Naive thymus-derived CD8-positive, alpha-beta T cell (primary cell): ENCODE data around the gene IGFBP7. TPM values are rescaled to one million over a fixed set of nuclear protein-coding genes. Genes with fewer than 3 reads are reported as not detected.
A peak's percentile ranks its signal among the peaks of the same experiment; 100 is the strongest.
"Not testable (repeated sequence)": the region's sequence is repeated elsewhere in the genome, so short reads cannot be mapped to it uniquely, and the experiment has no call there.

Source experiments
- ATAC-seq, 2 donors: fragments of 150-1000 bp; cut with Tn5 transposase in 1 of 2; sonication (Bioruptor Pico), chemical (Tn5 transposase) in 1 of 2; 1 replicate in 1 of 2; 2 replicates in 1 of 2; pipeline ENCODE4 v1.10.0; 2021; ENCODE audit warnings: mild to moderate bottlenecking in 2 of 2, moderate library complexity in 2 of 2
- POLR2A ChIA-PET: fragments of 350-600 bp; sonication (Branson Sonifier 250); formaldehyde crosslinking; loops from one replicate; lab custom pipeline; 2021; ENCODE audit warnings: antibody characterized with exemption; lab: Charles Lee
- DNase-seq, 10 donors: peaks; one replicate each; pipeline versions ENCODE4 v3.0.0 to v3.0.0-alpha.2; 2020 to 2022
- H3K27ac Mint-ChIP-seq, 10 donors: one replicate each; pipeline ENCODE4 v1.8.0; 2020 to 2022; ENCODE audit warnings: mild to moderate bottlenecking in 10 of 10, mixed read lengths in 10 of 10, moderate library complexity in 4 of 10, inconsistent platforms in 1 of 10
- H3K27me3 Mint-ChIP-seq, 5 donors: one replicate each; pipeline ENCODE4 v1.8.0; 2021 to 2022; ENCODE audit warnings: mixed read lengths in 5 of 5
- H3K36me3 Mint-ChIP-seq, 3 donors: one replicate each; pipeline ENCODE4 v1.8.0; 2020 to 2022; ENCODE audit warnings: mixed read lengths in 3 of 3, mild to moderate bottlenecking in 2 of 3, inconsistent platforms in 1 of 3
- H3K4me1 Mint-ChIP-seq, 4 donors: one replicate each; pipeline ENCODE4 v1.8.0; 2021 to 2022; ENCODE audit warnings: mixed read lengths in 4 of 4
- H3K4me3 Mint-ChIP-seq, 10 donors: one replicate each; pipeline ENCODE4 v1.8.0; 2020 to 2022; ENCODE audit warnings: mild to moderate bottlenecking in 10 of 10, mixed read lengths in 10 of 10, moderate library complexity in 6 of 10, inconsistent platforms in 1 of 10
- H3K9me3 Mint-ChIP-seq, 9 donors: one replicate each; pipeline ENCODE4 v1.8.0; 2020 to 2022; ENCODE audit warnings: mixed read lengths in 9 of 9, mild to moderate bottlenecking in 3 of 9, inconsistent platforms in 1 of 9, moderate library complexity in 1 of 9
- polyA plus RNA-seq, 3 donors: library from polyadenylated mRNA; unstranded; fragments of 300-500 nt; fragmentation: Illumina TruSeq; gene quantifications; one replicate each; pipeline ENCODE4 v1.2.3, GENCODE V29; 2021
- total RNA-seq, 8 experiments: library from RNA in 2 of 8; stranded (reverse) in 2 of 8; gene quantifications; one replicate each; pipeline ENCODE4 v1.2.3 and lab custom pipeline; 2021 to 2026

Gene IGFBP7
- total and polyA plus RNA-seq, 5 experiments from 2014 or later = not detected

DNA sequence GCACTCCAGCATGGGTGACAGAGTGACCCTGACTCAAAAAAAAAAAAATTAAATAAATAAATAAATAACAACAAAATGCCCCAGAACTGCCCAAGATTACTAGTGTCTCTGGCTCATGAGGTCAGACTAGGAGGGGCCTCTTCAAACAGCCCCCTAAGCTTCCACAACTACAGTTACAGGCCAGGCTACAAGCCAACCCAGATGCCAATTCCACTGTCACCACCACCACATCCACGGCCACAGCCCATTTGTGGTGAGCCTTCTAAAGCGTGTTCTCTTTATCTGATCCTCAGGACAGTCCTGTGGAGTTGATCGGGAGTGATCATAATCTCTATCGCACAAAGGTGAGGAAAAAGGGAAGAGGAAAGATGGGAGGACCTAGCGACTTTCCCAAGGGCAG, 36.6 kb downstream of the IGFBP7 start:
- POLR2A ChIA-PET = no interaction called here
- H3K36me3 Mint-ChIP-seq = no peaks in the 10 kb centered on the region
- peaks cover 1 to 9% (median 6%) of the 10 kb centered on the region in 5 donors for H3K27me3 Mint-ChIP-seq
- DNase-seq (no peak), ATAC-seq (no peak)
- H3K4me1 Mint-ChIP-seq = peaks cover 0 to 5% (median 0%) of the 10 kb centered on the region in 4 donors
- no peaks in the 10 kb centered on the region for H3K9me3 Mint-ChIP-seq
- H3K27ac Mint-ChIP-seq = no peak overlapping the region
- no peak overlapping the region for H3K4me3 Mint-ChIP-seq

- no peaks in the 10 kb centered on the region for H3K9me3 Mint-ChIP-seq
- POLR2A ChIA-PET = no interaction called here
These were observed 38.9 kb downstream of the IGFBP7 start for GRCh38 chr4:57071326-57071725.

GRCh38 chr4:57070461-57070860, 39.7 kb downstream of the IGFBP7 start:
- ATAC-seq = no peak
- no peak overlapping the region for H3K27ac Mint-ChIP-seq
- POLR2A ChIA-PET = no interaction called here

More at GRCh38 chr4:57071326-57071725, 38.9 kb downstream of the IGFBP7 start:
- DNase-seq = no peak
- no peak overlapping the region for H3K4me3 Mint-ChIP-seq
- peaks cover 0 to 8% (median 5%) of the 10 kb centered on the region in 5 donors for H3K27me3 Mint-ChIP-seq
- H3K4me1 Mint-ChIP-seq = peaks cover 0 to 2% (median 0%) of the 10 kb centered on the region in 4 donors
- no peak for ATAC-seq
- H3K27ac Mint-ChIP-seq = no peak overlapping the region
- no peaks in the 10 kb centered on the region for H3K36me3 Mint-ChIP-seq

DNA sequence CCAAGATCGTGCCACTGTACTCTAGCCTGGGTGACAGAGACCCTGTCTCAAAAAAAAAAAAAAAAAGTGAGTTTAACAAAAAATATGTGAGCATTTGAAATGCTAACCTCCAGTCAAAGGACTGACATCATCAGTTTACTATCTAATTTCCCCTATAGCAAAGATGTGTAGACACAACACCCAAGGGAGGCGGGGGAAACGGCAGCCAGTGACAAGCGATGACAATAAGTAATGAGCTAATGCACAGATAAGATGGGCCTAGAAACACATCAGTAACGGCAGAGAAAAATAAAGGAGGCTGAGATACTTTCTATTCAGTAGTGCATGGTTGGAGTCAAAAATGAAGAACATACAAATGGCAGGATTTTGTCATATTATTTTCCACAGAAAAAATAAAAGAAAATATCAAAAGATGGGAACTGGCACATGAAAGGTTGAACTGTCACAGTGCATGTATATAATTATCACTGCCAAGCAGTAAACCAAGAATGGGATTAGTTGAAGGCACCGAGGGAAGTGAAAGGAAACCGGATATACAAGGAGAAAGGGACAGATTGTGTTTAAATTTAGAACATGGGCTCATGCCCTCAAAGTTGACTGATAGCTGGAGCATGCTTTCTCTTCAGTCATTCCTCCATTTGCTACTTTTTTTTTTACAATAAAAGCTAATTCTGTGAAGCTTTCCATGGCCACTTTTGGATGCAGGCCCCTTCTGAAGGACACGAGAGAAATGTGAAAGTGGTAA, 41.8 kb downstream of the IGFBP7 start:
- H3K27me3 Mint-ChIP-seq = peaks cover 0 to 4% (median 0%) of the 10 kb centered on the region in 5 donors
- H3K27ac Mint-ChIP-seq = no peak overlapping the region
- H3K9me3 Mint-ChIP-seq = no peaks in the 10 kb centered on the region
- no peaks in the 10 kb centered on the region for H3K4me1 Mint-ChIP-seq
- H3K4me3 Mint-ChIP-seq = no peak overlapping the region
- DNase-seq (no peak), ATAC-seq (no peak)
- POLR2A ChIA-PET = no interaction called here
- no peaks in the 10 kb centered on the region for H3K36me3 Mint-ChIP-seq

More at GRCh38 chr4:57070461-57070860, 39.7 kb downstream of the IGFBP7 start:
- Mint-ChIP-seq H3K4me3 (no peak overlapping the region), H3K27me3 (peaks cover 0 to 8% (median 5%) of the 10 kb centered on the region in 5 donors), H3K36me3 (no peaks in the 10 kb centered on the region), H3K4me1 (peaks cover 0 to 2% (median 0%) of the 10 kb centered on the region in 4 donors), H3K9me3 (no peaks in the 10 kb centered on the region)
- no peak for DNase-seq

GRCh38 chr4:57065730-57066482, 44.3 kb downstream of the IGFBP7 start:
- POLR2A ChIA-PET = no interaction called here
- Mint-ChIP-seq H3K9me3 (no peaks in the 10 kb centered on the region), H3K27me3 (peaks cover 0 to 4% (median 0%) of the 10 kb centered on the region in 5 donors), H3K4me3 (no peak overlapping the region), H3K27ac (no peak overlapping the region), H3K36me3 (no peaks in the 10 kb centered on the region), H3K4me1 (no peaks in the 10 kb centered on the region)
- DNase-seq (no peak), ATAC-seq (no peak)

- peaks cover 0 to 4% (median 0%) of the 10 kb centered on the region in 5 donors for H3K27me3 Mint-ChIP-seq
- DNase-seq = no peak
- POLR2A ChIA-PET = no interaction called here
- H3K36me3 Mint-ChIP-seq = no peaks in the 10 kb centered on the region
- no peak overlapping the region for H3K4me3 Mint-ChIP-seq
- no peak overlapping the region for H3K27ac Mint-ChIP-seq
- ATAC-seq = no peak
- H3K9me3 Mint-ChIP-seq = no peaks in the 10 kb centered on the region
- H3K4me1 Mint-ChIP-seq = no peaks in the 10 kb centered on the region
These were observed 45.1 kb downstream of the IGFBP7 start for GRCh38 chr4:57064811-57065711.

GRCh38 chr4:57064120-57064519, 46.1 kb downstream of the IGFBP7 start:
- Mint-ChIP-seq H3K9me3 (peaks cover 0 to 1% (median 0%) of the 10 kb centered on the region in 9 donors), H3K36me3 (no peaks in the 10 kb centered on the region), H3K27ac (no peak overlapping the region), H3K4me1 (no peaks in the 10 kb centered on the region), H3K4me3 (no peak overlapping the region), H3K27me3 (peaks cover 0 to 6% (median 1%) of the 10 kb centered on the region in 5 donors)
- ATAC-seq = no peak
- no peak for DNase-seq
- POLR2A ChIA-PET = no interaction called here

GRCh38 chr4:57063518-57063917, 46.7 kb downstream of the IGFBP7 start:
- Mint-ChIP-seq H3K4me3 (no peak overlapping the region), H3K27ac (no peak overlapping the region)

DNA sequence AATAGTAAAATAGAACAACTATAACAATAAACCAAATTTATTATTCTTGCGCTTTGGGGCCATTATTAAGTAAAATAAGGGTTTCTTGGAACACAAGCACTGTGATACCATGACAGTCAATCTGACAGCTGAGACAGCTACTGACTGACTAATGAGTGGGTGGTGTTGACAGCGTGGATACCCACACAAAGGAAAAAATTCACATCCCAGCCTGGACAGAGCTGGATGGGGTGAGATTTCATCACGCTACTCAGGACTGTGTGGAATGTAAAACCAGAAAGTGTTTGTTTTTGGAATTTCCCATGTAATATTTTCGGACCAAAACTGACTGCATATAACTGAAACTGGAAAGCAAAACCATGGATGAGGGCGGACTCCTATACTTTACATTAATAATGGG, 48.8 kb downstream of the IGFBP7 start:
- ATAC-seq = no peak
- Mint-ChIP-seq H3K4me1 (no peaks in the 10 kb centered on the region), H3K9me3 (peaks cover 0 to 4% (median 0%) of the 10 kb centered on the region in 9 donors), H3K36me3 (no peaks in the 10 kb centered on the region), H3K27me3 (peaks cover 5 to 15% (median 10%) of the 10 kb centered on the region in 5 donors), H3K4me3 (no peak overlapping the region), H3K27ac (no peak overlapping the region)
- POLR2A ChIA-PET = no interaction called here
- no peak for DNase-seq

More at GRCh38 chr4:57063518-57063917, 46.7 kb downstream of the IGFBP7 start:
- DNase-seq (no peak), ATAC-seq (no peak)
- Mint-ChIP-seq H3K9me3 (peaks cover 0 to 4% (median 0%) of the 10 kb centered on the region in 9 donors), H3K36me3 (no peaks in the 10 kb centered on the region), H3K4me1 (no peaks in the 10 kb centered on the region), H3K27me3 (peaks cover 0 to 10% (median 1%) of the 10 kb centered on the region in 5 donors)
- POLR2A ChIA-PET = no interaction called here

DNA sequence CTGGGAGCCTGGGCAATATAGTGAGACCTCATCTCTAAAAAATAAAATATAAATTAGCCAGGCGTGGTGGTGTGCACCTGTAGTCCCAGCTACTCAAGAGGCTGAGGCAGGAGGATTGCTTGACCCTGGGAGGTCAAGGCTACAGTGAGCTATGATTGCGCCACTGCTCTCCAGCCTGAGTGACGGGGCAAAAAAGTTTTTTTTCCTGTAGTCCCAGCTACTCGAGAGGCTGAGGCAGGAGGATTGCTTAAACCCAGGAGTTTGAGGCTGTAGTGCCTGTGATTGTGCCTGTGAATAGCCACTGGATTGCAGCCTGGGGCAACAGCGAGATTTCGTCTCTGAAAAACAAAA, 49.5 kb downstream of the IGFBP7 start:
- DNase-seq, H3K4me1 Mint-ChIP-seq, ATAC-seq, H3K4me3 Mint-ChIP-seq, H3K27ac Mint-ChIP-seq, POLR2A ChIA-PET, H3K36me3 Mint-ChIP-seq, H3K9me3 Mint-ChIP-seq: not testable (repeated sequence)
- peaks cover 11 to 19% (median 15%) of the 10 kb centered on the region in 5 donors for H3K27me3 Mint-ChIP-seq

- Mint-ChIP-seq H3K9me3 (peaks cover 0 to 4% (median 0%) of the 10 kb centered on the region in 9 donors), H3K36me3 (no peaks in the 10 kb centered on the region), H3K4me3 (no peak overlapping the region), H3K4me1 (no peaks in the 10 kb centered on the region), H3K27ac (no peak overlapping the region), H3K27me3 (peaks cover 11 to 22% (median 15%) of the 10 kb centered on the region in 5 donors)
- ATAC-seq = no peak
- POLR2A ChIA-PET = no interaction called here
- no peak for DNase-seq
These were observed 50.1 kb downstream of the IGFBP7 start for GRCh38 chr4:57059890-57060716.

- peak overlapping the region in 1 of 10 donors; percentile 5 for H3K27ac Mint-ChIP-seq
- no peak for ATAC-seq
- no peaks in the 10 kb centered on the region for H3K36me3 Mint-ChIP-seq
- peaks cover 0 to 4% (median 0%) of the 10 kb centered on the region in 9 donors for H3K9me3 Mint-ChIP-seq
- no peak overlapping the region for H3K4me3 Mint-ChIP-seq
- H3K27me3 Mint-ChIP-seq = peaks cover 15 to 30% (median 24%) of the 10 kb centered on the region in 5 donors
- no peaks in the 10 kb centered on the region for H3K4me1 Mint-ChIP-seq
- POLR2A ChIA-PET = no interaction called here
- no peak for DNase-seq
These were observed 54.3 kb downstream of the IGFBP7 start for GRCh38 chr4:57055886-57056285.
